Measurements from ENCODE around the gene CARS2.

The CARS2 gene

GRCh38 chr13:110627351-110627750 lies 78.6 kb downstream of the CARS2 start:
- ATAC-seq (ENCODE audit: insufficient read depth, low read depth) (no peak), DNase-seq (no peak)
- Histone ChIP-seq H3K27me3 (ENCODE audit: insufficient read depth, low read length, poor library complexity) (no peaks in the 10 kb centered on the region), H3K4me3 (ENCODE audit: low read depth in 1 of 2, low read length in 2 of 2) (no peak overlapping the region), H2AFZ (ENCODE audit: low read depth, low read length) (no peak overlapping the region), H3K4me1 (ENCODE audit: insufficient read depth, low read length) (no peaks in the 10 kb centered on the region), H3K27ac (ENCODE audit: low read length) (no peak overlapping the region), H3K9me3 (ENCODE audit: insufficient read depth, low read length, severe bottlenecking) (no peaks in the 10 kb centered on the region), H3K4me2 (ENCODE audit: insufficient read depth, low read length) (no peak overlapping the region), H3K36me3 (ENCODE audit: insufficient read depth, low read length) (peaks cover 72% of the 10 kb centered on the region), H4K20me1 (ENCODE audit: insufficient read depth, low read length) (peaks cover 74% of the 10 kb centered on the region), H3K79me2 (ENCODE audit: insufficient read depth, low read length) (peaks cover 91% of the 10 kb centered on the region), H3K9ac (ENCODE audit: low read depth, low read length) (no peak overlapping the region)
- TF ChIP-seq CTCF (IDR thresholded peaks at IDR 0.05; ENCODE audit: borderline replicate concordance, extremely low read depth, low read length, poor library complexity, severe bottlenecking) (no peak), EZH2 (IDR thresholded peaks at IDR 0.05; ENCODE audit: borderline replicate concordance, low read depth, low read length, severe bottlenecking) (no peak)

DNA sequence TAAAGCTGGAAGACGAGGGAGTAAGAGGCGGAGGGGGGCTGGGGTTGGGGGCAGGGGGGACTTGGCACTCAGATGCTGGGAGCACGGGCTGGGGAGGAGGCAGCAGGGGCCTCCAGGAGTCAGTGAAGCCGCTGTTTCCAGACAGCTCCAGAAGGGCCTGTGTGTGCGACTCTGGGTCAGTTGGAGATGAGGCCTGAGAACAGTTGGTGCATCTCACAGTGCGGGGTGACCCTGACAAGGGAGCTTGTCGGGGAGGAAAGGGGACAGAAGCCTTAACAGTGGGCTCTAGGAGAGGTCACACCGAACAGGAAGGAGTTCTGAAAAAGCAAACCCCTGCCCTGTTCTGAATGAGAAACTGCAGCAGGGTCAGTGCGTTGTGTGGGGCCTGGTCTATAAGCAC lies 79.4 kb downstream of the CARS2 start:
- Histone ChIP-seq H3K36me3 (ENCODE audit: insufficient read depth, low read length) (peaks cover 73% of the 10 kb centered on the region), H2AFZ (ENCODE audit: low read depth, low read length) (no peak overlapping the region), H3K79me2 (ENCODE audit: insufficient read depth, low read length) (peaks cover 97% of the 10 kb centered on the region), H3K27ac (ENCODE audit: low read length) (no peak overlapping the region), H3K4me3 (ENCODE audit: low read depth in 1 of 2, low read length in 2 of 2) (no peak overlapping the region), H3K4me2 (ENCODE audit: insufficient read depth, low read length) (no peak overlapping the region), H4K20me1 (ENCODE audit: insufficient read depth, low read length) (peaks cover 74% of the 10 kb centered on the region), H3K9me3 (ENCODE audit: insufficient read depth, low read length, severe bottlenecking) (no peaks in the 10 kb centered on the region), H3K4me1 (ENCODE audit: insufficient read depth, low read length) (no peaks in the 10 kb centered on the region), H3K9ac (ENCODE audit: low read depth, low read length) (no peak overlapping the region), H3K27me3 (ENCODE audit: insufficient read depth, low read length, poor library complexity) (no peaks in the 10 kb centered on the region)
- DNase-seq, result no peak
- TF ChIP-seq CTCF (IDR thresholded peaks at IDR 0.05; ENCODE audit: borderline replicate concordance, extremely low read depth, low read length, poor library complexity, severe bottlenecking) (no peak), EZH2 (IDR thresholded peaks at IDR 0.05; ENCODE audit: borderline replicate concordance, low read depth, low read length, severe bottlenecking) (no peak)
- no peak for ATAC-seq (ENCODE audit: insufficient read depth, low read depth)

DNA sequence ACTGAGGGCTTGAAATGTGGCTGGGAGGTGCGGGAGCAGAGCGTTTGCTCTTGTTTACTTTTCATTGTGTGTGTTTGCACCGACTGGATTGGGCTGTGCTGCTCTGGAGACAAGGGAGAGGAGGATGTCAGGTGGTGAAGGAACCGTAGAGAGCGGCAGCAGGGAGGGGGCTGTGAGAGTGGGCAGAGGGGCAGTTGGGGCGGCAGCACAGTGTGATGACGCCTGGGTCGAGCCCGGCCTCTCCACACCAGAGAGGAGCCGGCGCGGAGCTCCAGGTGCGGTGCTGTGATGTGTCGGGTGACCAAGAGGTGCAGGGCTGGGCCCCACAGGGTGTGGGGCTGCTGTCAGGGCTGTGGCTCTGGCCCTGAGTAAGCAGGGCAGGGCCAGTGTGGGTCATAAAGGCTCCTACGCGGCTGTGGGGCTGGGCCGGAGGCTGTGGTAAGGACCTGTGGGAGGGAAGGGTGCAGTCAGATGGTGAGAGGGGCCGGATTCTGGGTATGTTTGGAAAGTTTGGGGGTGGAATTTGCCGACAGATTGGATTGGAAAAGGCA lies 80.1 kb downstream of the CARS2 start:
- no peak overlapping the region for H3K9ac ChIP-seq (ENCODE audit: low read depth, low read length)
- TF ChIP-seq CTCF (IDR thresholded peaks at IDR 0.05; ENCODE audit: borderline replicate concordance, extremely low read depth, low read length, poor library complexity, severe bottlenecking), result no peak
- TF ChIP-seq EZH2 (IDR thresholded peaks at IDR 0.05; ENCODE audit: borderline replicate concordance, low read depth, low read length, severe bottlenecking), result no peak
- H3K4me1 ChIP-seq (ENCODE audit: insufficient read depth, low read length), result no peaks in the 10 kb centered on the region
- H3K4me3 ChIP-seq (ENCODE audit: low read depth in 1 of 2, low read length in 2 of 2), result no peak overlapping the region
- no peaks in the 10 kb centered on the region for H3K27me3 ChIP-seq (ENCODE audit: insufficient read depth, low read length, poor library complexity)
- H2AFZ ChIP-seq (ENCODE audit: low read depth, low read length), result no peak overlapping the region
- H3K9me3 ChIP-seq (ENCODE audit: insufficient read depth, low read length, severe bottlenecking), result no peaks in the 10 kb centered on the region
- no peak overlapping the region for H3K4me2 ChIP-seq (ENCODE audit: insufficient read depth, low read length)
- H3K36me3 ChIP-seq (ENCODE audit: insufficient read depth, low read length), result peaks cover 66% of the 10 kb centered on the region
- H3K79me2 ChIP-seq (ENCODE audit: insufficient read depth, low read length), result peaks cover 97% of the 10 kb centered on the region
- H4K20me1 ChIP-seq (ENCODE audit: insufficient read depth, low read length), result peaks cover 67% of the 10 kb centered on the region
- ATAC-seq (ENCODE audit: insufficient read depth, low read depth) (no peak), DNase-seq (no peak)
- no peak overlapping the region for H3K27ac ChIP-seq (ENCODE audit: low read length)

Measured in DND-41 (cell line).